ENCODE measurements around the gene TMEM63A. TPM values are rescaled to one million over a fixed set of nuclear protein-coding genes. Genes with fewer than 3 reads are reported as not detected.
"Not testable (repeated sequence)": the region's sequence is repeated elsewhere in the genome, so short reads cannot be mapped to it uniquely, and the experiment has no call there.

The TMEM63A gene
- total RNA-seq, 2 experiments from 2014 or later = 30.4 to 31.3 TPM

DNA sequence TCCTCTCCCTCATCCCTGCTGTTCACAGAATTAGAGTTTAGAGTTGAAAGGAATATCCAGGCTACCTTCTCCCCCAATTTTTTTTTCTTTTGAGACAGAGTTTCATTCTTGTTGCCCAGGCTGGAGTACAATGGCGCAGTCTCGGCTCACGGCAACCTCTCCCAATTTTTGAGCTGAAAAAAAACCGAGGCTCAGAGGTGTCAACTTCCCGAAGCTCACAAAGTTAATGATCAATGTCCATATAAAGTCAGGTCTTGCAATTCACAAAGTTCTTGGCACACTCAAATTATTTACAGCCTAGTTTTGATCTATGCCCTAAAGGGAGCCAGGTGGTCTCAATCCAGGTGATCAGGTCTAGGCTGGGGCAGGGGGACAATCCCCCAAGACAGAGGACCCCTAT lies 7.6 kb upstream of the TMEM63A start:
- ChIA-PET POLR2A (no interaction called here), CTCF (interaction anchor here (1.2 to 1.7 kb wide), 2 partner anchors 8 to 22 kb away, joined by 4 to 6 read pairs; partner anchors contain the start of gene TMEM63A)

DNA sequence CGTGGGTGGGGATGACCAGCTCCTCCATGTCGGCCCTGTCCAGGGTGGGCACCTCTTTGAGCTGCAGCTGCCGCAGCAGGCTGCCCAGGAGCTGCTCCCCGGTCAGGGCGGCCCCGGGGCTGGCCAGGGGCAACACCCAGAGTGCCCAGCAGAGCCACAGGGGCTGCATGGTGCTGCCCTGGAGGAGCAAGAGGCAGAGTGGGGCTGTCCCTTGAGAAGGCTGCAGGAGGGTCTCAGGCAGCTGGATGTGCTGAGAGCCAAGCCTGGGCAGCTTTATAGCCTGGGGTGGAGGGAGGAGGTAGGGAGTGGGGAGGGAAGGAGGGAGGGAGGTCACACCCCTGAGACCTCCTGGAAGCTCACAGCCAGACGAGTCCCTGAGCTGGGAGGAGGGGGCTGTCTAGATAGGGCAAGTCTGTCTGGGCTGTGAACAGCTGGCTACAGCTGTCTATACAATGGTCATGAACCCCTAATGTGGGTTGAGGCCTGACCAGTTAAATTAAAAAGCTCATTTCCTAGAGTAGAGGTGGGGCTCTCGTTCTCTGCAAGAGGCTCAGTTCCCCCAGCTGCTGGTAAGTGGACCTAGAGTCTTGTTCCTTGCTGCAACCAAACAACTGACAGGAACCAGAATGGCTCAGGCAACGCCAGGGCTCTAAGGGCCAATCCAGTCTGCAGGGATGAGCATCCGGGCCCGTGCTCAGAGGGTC lies 6.9 kb upstream of the TMEM63A start, which contains the start of gene LEFTY1:
Gene LEFTY1, minus strand, starts transcription at position 249 of the 704 bp plus-strand sequence. Its CDS starts 80 bp downstream, at position 169.
- ChIA-PET POLR2A (no interaction called here), CTCF (interaction anchor here (1.7 kb wide), 1 partner anchor 22 kb away, joined by 6 read pairs; no protein-coding TSS in a partner anchor)

DNA sequence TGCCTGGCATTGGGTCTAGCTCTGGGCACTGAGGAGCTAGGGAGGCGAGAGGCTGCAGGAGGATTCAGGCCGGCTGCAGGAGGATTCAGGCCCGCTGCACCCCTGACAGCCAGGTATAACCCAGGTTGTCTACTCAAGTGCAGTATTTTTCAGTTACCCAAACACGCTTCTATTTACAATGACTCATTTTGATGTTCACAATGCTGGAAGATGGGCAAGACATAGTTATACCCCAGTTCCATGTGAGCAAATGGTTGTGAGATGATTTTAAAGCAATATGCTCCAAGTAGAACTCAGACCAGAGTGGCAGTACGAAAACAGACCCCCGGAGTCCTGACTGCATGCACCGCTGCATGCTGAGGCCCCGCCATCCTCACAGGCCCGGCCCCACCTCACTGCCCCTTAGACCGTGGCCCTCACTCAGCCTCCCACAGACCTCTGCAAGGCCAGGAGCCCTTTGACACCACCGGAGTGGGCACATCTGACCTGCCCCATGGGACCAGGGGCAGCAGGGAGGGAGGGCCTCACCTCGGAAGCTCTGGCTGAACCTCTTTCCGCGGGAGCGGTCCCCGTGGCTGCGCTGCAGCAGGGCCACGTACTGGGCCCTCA lies 6.2 kb upstream of the TMEM63A start:
- POLR2A ChIA-PET = no interaction called here
- CTCF ChIA-PET = no interaction called here

DNA sequence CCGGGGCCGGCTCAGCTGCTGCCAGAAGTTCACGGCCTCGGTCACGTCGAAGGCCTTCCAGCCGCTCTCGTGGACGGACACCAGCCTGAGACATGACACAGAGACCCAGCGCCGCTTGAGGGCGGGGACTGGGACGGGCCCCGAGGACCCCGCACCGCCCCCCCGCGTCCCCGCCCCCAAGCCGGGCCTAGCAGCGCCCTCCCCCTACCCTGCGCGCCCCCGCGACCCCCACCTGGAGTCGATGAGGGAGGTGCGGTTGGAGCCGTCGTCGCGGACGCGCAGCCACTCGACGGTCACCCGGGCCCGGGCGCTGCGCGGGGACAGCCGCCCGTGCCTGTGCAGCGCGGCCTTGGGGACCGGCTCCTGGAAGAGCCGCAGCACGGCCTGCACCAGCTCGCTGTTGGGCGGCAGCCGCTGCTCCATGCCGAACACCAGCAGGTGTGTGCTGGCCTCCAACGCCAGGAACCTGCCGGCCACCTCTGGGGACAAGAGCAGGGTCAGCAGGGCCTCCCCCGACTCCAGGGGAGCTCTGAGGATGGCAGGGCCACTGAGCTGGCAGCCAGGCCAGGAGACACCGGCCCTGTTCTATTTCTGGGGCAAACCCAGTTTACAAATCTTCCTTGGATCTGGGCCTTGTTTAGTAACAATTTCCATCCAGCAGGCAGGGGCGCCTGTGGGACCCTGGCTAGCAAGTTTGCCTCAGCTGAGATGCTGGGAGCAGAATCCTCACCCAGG lies 5.5 kb upstream of the TMEM63A start:
- CTCF ChIA-PET, POLR2A ChIA-PET: not testable (repeated sequence)

DNA sequence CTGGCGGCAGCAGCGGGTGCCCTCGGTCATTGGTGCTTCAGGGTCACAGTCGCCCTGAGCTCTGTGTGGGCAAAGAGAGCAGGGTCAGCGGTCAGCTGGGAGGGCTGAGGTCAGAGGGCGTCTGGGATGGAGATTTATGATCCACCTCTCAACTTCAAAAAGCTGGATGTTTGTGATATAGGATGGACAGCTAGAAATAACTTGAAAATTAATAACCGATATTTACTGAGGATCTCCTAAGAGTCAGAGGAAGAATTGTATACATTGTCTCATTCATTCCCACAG lies 4.8 kb upstream of the TMEM63A start:
- POLR2A ChIA-PET = no interaction called here
- CTCF ChIA-PET = no interaction called here

DNA sequence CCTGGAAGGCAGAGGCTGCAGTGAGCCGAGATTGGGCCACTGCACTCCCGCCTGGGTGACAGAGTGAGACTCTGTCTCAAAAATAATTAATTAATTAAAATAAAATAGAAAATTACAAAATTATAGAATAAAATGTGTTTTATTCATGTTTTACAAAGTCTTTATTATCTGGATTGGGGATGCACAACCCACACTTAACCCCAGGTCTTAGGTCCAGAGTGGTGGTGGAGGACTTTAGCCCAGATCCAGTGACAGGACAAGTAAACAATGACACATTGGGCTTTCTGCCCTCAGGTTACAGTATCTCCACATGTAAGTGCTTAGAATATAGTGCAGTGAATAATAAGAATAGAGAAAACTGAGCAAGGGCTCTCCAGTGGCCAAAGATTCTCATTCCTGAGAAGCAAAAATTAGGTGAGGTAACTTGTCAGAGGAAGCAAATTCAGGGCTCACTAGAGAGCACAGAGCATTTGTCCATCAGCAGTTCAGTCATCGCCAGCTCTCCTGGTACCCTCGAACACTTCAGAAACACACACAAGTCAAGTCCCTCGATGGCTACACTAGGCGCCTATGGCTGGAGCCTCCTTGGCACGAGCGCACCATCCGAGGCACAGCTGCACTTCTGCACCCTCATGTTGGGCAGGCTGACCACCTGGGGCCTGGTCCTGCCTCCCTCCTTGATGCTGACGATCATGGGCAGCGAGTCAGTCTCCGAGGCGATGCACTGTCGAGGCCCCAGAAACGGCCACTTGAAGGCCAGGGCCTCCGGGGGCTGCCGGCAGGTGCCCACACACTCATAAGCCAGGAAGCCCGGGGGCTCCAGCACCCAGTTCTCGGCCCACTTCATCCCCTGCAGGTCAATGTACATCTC lies 4.2 kb upstream of the TMEM63A start:
- CTCF ChIA-PET = no interaction called here
- POLR2A ChIA-PET = no interaction called here

DNA sequence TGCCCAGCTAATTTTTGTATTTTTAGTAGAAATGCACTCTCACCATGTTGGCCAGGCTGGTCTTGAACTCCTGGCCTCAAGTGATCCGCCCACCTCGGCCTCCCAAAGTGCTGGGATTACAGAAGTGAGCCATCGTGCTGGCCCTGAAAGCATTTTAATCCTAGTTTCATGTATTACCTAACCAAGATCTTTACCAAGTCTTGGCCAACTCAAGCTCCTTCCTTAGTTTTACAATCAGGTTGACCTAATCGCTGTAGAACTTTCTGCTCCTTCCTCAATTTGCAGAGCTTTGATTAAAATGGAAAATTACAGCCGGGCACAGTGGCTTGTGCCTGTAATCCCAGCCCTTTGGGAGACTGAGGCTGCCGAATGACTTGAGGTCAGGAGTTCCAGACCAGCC lies 3.2 kb upstream of the TMEM63A start:
- ChIA-PET CTCF (no interaction called here), POLR2A (no interaction called here)

DNA sequence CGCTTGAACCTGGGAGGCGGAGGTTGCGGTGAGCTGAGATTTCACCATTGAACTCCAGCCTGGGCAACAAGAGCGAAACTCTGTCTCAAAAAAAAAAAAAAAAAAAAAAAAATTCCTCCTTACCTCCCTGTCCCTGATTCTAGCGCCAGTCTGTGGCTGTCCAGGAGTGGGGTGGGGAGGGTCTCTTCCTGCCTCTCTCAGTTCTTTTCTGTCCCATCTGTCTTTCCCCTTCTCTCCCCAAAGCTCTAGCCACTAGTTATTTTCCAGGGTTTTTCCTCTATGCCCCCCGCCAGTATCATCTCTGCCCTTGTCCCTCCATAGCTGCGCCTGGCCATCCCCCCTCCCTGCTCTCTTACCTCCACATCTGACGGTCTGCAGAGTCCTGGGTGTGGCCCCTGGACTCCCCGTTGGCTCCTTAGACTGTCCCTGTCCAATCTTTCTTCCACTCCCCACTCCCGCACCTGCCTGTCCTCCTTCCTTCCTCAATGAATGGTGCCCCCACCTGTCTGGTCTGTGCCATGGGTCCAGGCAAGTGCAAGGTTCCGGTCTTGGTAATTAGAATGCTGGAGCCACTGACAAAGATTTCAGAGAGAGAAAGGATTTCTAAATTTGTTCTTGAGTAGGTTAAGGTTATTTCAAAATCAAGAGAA lies 1.6 kb upstream of the TMEM63A start:
- CTCF ChIA-PET = interaction anchor here (0.9 to 2.5 kb wide), 4 partner anchors 27 to 123 kb away, joined by 3 to 9 read pairs (median 4); partner anchors contain the start of gene PYCR2
- POLR2A ChIA-PET = interaction anchor here (0.7 to 3.3 kb wide), 6 partner anchors 13 to 181 kb away, joined by 3 to 29 read pairs (median 10); partner anchors contain the start of genes PYCR2 and SRP9

DNA sequence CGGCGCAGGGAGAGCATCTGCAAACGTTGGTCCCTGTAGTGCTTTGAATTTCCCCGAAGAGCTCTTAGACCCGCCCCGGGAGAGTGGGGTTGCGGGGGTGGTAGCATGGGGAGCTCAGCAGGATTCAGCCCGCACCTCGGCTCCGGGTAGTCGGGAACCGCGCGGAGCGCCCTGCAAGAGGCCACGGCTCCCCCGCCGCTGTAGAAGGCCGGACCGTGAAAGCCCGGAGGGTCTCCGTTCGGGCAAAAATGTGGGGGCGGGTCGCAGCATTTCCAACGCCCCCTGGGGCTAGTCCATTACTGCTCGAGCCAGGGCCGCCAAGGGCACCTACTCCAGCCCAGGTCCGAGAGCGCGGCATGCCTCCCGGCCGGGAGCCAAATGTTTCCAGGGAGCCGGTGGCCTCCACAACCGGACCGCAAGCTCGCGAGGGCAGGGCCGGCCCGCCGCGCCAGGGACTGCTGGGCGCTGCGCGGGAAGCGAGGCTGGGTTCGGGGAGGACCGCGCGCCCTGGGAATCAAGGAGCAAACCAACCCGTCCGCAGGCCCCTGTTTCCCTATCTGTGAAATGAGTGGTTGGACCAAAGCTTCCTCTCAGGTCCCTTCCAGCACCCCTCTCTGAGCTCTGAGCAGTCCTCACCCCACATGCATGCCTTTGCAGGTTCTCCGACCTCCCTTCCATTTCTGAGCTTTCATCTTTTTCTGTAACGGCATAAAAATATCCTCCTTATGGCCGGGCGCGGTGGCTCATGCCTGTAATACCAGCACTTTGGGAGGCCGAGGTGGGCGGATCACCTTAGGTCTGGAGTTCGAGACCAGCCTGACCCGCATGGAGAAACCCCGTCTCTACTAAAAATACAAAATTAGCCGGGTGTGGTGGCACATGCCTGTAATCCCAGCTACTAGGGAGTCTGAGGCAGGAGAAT lies 775 bp upstream of the TMEM63A start:
- ChIA-PET CTCF (interaction anchor here (0.7 to 2.5 kb wide), 14 partner anchors 8 to 408 kb away, joined by 3 to 11 read pairs (median 4); partner anchors contain the start of genes PYCR2 and SRP9), POLR2A (interaction anchor here (0.7 to 3.3 kb wide), 10 partner anchors 14 to 182 kb away, joined by 3 to 29 read pairs (median 6); partner anchors contain the start of genes PYCR2 and SRP9)

DNA sequence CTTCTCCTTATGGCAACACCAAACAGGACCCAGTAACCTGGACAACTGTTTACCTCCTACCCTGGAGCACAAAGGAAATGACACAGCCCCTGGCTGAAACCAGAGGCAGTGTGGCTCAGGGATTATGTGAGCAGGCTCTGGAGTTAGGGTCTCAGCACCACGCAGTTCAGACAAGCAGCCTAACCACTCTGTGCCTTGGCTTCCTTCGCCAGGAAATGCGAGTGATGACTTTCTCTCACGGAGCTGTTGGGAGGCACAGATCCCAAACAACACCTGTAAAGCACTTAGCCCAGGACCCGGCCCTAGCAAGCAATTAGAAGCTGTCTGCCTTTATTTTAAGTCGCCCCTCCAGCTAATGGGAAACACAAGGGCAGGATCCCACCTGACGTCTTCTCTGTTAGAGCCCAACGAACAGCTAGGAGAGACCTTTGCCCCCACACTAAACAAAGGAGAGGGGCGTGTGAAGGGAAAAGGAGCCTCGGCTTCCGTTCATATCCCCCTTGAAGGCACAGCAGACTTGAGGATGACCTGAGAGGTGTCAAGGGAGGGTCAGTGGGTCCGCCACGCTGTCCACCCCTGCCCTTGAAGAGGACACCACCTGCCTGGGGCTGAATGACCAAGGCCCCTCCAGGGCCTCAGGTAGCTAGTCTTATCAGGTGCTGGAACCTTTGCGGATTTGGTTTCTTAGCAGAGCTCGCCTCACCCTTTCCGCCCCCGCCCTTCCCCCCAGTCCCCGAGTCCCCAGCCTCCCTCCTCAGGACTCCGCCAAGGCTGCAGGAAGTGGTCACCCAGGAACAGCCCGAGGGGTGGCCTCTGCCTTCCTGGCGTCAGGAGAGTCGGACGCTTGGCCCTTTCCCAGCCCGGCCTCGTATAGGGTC lies 860 bp downstream of the TMEM63A start:
- POLR2A ChIA-PET = interaction anchor here (0.5 to 3.3 kb wide), 9 partner anchors 15 to 103 kb away, joined by 3 to 29 read pairs (median 6); partner anchors contain the start of genes EPHX1, PYCR2 and SRP9
- CTCF ChIA-PET = interaction anchor here (0.9 to 2.5 kb wide), 8 partner anchors 9 to 406 kb away, joined by 3 to 11 read pairs (median 6); partner anchors contain the start of genes PYCR2 and SRP9

DNA sequence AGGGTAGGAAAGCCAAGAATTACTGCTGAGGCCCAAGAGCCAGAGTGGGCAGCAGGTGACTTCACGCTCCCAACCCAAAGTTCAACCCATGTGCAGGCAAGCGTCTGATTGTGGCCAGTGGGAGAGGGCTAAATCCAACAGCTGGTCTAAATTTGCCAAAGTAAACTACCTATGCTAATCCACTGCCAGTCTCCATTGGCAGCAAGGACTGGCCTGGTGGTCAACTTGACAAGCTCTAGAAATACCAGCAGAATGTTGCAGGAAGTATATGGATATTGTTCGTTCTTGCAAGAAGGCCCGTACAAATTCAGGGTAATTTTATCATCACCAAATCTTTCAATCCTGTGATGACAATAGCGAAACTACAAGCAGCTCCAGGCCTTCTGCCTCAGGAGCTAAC lies 1.5 kb downstream of the TMEM63A start:
- CTCF ChIA-PET = interaction anchor here (0.8 to 2.3 kb wide), 5 partner anchors 10 to 406 kb away, joined by 3 to 6 read pairs (median 5); partner anchors contain the start of gene SRP9

DNA sequence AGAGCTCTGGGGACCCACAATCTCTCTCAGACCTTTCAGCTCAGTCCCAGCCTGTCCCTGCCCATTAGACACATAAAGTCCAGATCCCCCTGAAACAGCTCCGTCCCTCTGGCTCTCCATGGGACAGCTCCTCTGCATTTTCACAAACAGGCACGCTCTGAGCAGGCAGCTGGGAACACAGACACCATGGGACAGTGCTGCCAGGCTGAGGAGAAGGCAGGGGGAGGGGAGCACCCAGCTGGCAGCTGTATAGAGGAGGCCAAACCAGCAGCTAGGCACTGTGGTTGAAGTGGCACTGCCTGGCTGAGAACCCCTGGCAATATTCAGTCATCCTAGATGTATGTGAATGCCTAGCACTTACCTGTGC lies 2.0 kb downstream of the TMEM63A start:
- ChIA-PET CTCF (interaction anchor here (0.8 to 1.8 kb wide), 2 partner anchors 14 to 31 kb away, joined by 3 to 6 read pairs; no protein-coding TSS in a partner anchor), POLR2A (interaction anchor here (1.5 to 3.3 kb wide), 2 partner anchors 17 to 102 kb away, joined by 5 to 29 read pairs; partner anchors contain the start of gene SRP9)

More for the DNA sequence above, 1.5 kb downstream of the TMEM63A start:
- POLR2A ChIA-PET = interaction anchor here (0.5 to 3.3 kb wide), 5 partner anchors 17 to 103 kb away, joined by 4 to 29 read pairs (median 8); partner anchors contain the start of genes EPHX1, PYCR2 and SRP9

DNA sequence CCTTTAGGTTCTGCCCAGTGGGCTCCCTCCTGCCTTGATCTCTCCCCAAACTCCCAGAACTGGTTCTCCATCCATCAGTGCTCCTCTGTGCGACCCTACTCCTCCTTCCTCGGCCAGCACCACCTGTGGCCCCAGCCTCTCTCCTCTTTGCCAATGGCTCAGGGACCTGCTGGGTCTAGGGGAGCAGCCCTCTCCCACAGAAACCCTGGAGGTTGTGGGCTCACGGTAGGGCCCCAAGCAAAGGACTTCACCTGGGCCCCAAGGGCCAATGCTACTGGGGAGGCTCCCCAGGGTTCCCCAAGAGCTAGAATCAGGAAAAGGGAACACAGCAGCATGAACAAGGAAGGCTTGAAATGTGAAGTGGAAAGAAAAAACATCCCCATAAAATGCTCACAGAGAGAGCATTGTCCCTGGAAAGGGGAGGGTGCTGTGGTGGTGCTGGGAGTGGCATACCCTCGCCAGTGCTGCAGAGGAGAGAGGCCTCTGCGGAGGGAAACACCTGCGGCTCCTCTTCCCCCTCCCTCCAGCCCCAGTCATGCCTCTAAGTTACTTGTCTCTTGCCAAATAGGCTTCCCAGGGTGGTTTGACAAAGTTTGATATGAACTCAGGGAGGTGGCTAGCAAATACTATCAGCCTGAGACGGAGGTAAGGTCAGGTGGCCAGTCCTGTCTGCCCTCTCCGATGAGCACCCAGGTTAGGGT lies 2.5 kb downstream of the TMEM63A start:
- ChIA-PET POLR2A (interaction anchor here (1.5 kb wide), 1 partner anchor 18 kb away, joined by 5 read pairs; no protein-coding TSS in a partner anchor), CTCF (interaction anchor here (0.8 to 1.8 kb wide), 2 partner anchors 14 to 32 kb away, joined by 3 to 6 read pairs; no protein-coding TSS in a partner anchor)

DNA sequence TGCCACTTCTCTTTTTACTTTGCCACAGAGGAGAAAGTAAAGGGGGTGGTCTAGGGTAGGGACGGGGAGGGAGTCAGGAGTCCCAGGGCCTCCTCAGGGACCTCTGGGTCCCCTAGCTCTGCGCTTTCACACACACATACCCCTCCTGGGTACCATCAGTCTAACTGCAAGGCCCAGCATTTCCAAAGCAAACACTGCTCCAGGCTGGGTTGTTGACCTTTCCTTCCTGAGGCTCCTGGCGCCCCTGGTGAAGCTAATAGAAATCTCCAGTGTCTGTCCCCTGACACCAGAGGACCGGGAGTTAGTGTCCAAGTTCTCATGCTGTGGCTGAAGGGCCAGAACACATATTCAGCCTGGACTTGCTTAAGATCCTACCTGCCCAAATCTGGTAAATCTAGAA lies 3.9 kb downstream of the TMEM63A start:
- ChIA-PET CTCF (interaction anchor here (0.6 to 1.1 kb wide), 3 partner anchors 74 to 1511 kb away, joined by 3 to 8 read pairs (median 4); no protein-coding TSS in a partner anchor), POLR2A (no interaction called here)

DNA sequence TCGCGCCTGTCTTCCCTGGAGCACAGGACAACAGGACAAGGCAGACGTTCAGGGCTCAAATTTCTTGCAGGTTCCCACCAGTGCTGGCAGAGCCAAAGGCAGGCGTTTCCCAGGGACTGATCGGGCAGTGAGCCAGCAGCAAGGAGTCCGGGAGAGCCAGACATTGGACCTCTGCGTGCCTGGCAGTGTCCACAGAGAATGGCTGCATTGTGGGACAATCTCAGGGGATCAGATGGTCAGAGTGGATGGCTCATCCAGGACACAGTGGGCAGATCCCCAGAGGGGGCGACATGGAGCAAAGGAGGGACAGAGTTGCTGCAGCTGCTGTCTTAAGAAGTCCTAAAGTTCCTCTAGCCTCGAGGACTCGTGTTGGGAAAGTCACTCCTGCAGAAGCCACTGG lies 4.6 kb downstream of the TMEM63A start:
- ChIA-PET CTCF (interaction anchor here (0.8 to 1.1 kb wide), 2 partner anchors 58 to 75 kb away, joined by 3 to 8 read pairs; no protein-coding TSS in a partner anchor), POLR2A (no interaction called here)
